HUES64 (cell line): Measurements from ENCODE around the gene EXT2.

Source experiments
- H3K27ac ChIP-seq: 2 replicates; pipeline ENCODE4 v1.7.0; 2013; ENCODE audit warnings: low read depth, low read length, inconsistent platforms
- H3K27me3 ChIP-seq: 2 replicates; pipeline ENCODE4 v1.6.1; 2013; ENCODE audit warnings: mild to moderate bottlenecking, low read length; ENCODE audit not compliant: insufficient read depth
- H3K36me3 ChIP-seq: 2 replicates; pipeline ENCODE4 v1.6.1; 2013; ENCODE audit warnings: mild to moderate bottlenecking, low read length; ENCODE audit not compliant: insufficient read depth
- H3K4me1 ChIP-seq: 2 replicates; pipeline ENCODE4 v1.6.1; 2013; ENCODE audit warnings: mild to moderate bottlenecking, low read length, moderate library complexity; ENCODE audit not compliant: insufficient read depth
- H3K4me3 ChIP-seq: 2 replicates; pipeline ENCODE4 v1.5.1; 2013; ENCODE audit warnings: mild to moderate bottlenecking, low read length, moderate library complexity
- H3K9ac ChIP-seq: 2 replicates; pipeline ENCODE4 v1.6.1; 2013; ENCODE audit warnings: mild to moderate bottlenecking, low read depth, low read length
- H3K9me3 ChIP-seq: 2 replicates; pipeline ENCODE4 v1.6.1; 2013; ENCODE audit warnings: low read depth, low read length; ENCODE audit not compliant: insufficient read depth
- WGBS: fragments of 150-250, 120-280 bp; methylation state at CpG from one replicate; pipeline ENCODE4 v1.1.7; 2013; ENCODE audit warnings: missing lambda C conversion rate; 5-methylcytosine and 5-hydroxymethylcytosine counted together

EXT2 gene

DNA sequence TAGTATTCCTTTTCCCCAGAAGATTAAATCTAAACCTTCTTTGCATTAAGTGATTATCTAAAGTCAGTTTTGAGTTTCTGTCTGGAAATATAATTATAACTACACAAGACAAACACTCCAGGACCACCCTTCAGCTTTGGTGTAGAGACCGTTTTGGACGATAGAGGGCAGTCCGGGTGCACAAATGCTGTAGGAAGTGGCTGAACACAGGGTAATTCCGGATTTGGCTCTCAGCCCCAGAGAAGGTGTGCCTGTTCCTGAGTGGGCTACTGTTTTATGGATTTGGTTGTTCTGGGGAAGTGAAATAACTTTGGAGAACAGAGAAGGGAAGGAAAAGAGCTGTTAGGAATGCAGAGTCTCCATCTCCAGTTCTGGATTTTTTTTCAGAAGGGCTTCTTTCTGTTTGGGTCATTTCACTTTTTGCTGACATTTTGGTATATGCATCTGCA, 14.8 kb downstream of the EXT2 start:
- H3K36me3 ChIP-seq = peaks cover 34% of the 10 kb centered on the region
- WGBS = 15% methylated on average over 4 of the region's 4 CpGs

DNA sequence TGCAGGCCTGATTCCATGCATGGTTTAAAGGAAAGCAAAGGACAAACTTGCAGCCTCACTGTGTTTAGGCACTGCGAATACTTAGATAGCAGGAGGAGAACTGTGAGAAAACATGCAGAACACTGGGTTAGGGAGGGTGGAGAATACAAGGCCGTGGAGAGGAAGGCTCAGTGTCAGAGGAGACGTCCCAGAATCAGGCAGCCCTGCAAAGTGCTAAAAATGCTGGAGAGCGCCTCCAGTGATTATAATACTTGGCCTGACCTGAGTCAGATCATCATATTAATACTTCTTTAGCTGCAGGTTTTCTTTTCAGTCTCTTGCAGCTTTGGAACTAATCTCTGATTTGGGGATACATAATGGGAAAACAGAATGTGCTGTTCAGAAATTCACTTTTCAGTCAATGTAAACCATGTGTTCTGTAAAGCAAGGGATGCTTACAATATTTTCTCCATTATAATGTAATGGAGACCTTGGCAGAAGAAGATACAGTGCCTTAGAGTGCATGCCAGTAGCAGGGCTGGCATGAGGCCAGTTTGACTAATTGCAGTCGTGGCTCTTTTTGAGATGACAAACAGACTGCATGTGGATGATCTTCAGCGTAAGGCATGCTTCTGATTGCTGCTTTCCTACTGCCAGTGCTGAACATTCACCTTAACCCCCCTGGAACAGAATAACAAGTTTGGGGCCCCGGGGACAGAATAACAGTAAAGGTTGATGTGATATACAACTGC, 16.8 kb downstream of the EXT2 start:
- no peaks in the 10 kb centered on the region for H3K9me3 ChIP-seq
- H3K36me3 ChIP-seq = peaks cover 48% of the 10 kb centered on the region
- H3K27ac ChIP-seq = no peak overlapping the region
- no peak overlapping the region for H3K4me3 ChIP-seq
- H3K27me3 ChIP-seq = no peaks in the 10 kb centered on the region
- peaks cover 8% of the 10 kb centered on the region; the same call in 1 of the 2 replicates for H3K4me1 ChIP-seq
- WGBS = 88% methylated on average over 6 of the region's 7 CpGs
- no peak overlapping the region for H3K9ac ChIP-seq

More for the DNA sequence above, 14.8 kb downstream of the EXT2 start:
- no peaks in the 10 kb centered on the region for H3K9me3 ChIP-seq
- peaks cover 8% of the 10 kb centered on the region; the same call in 1 of the 2 replicates for H3K4me1 ChIP-seq
- no peak overlapping the region for H3K27ac ChIP-seq
- no peak overlapping the region for H3K9ac ChIP-seq
- no peaks in the 10 kb centered on the region for H3K27me3 ChIP-seq
- H3K4me3 ChIP-seq = no peak overlapping the region

DNA sequence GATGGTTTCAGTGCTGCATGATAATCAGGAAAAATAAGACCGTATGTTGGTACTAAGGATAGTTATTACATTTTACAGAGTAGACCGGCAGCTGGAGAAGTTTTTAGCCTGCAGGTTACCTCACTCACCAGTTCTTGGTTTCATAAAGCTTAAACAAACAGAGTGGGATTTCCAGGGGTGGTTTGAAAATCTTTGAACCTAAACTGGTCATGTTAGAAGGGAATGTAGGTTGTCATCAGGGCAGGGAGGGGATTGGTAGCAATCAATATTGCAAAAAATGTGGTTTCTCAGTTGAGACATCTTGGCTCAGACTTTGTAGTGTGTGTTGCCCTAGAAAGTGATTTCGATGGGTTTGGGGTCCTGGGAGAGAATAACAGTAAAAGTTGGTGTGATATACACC, 17.5 kb downstream of the EXT2 start:
- WGBS = 94% methylated on average over 3 of the region's 3 CpGs
- Histone ChIP-seq H3K4me3 (no peak overlapping the region), H3K27ac (no peak overlapping the region), H3K4me1 (peaks cover 8% of the 10 kb centered on the region; the same call in 1 of the 2 replicates), H3K9ac (no peak overlapping the region), H3K27me3 (no peaks in the 10 kb centered on the region), H3K9me3 (no peaks in the 10 kb centered on the region), H3K36me3 (peaks cover 46% of the 10 kb centered on the region)

DNA sequence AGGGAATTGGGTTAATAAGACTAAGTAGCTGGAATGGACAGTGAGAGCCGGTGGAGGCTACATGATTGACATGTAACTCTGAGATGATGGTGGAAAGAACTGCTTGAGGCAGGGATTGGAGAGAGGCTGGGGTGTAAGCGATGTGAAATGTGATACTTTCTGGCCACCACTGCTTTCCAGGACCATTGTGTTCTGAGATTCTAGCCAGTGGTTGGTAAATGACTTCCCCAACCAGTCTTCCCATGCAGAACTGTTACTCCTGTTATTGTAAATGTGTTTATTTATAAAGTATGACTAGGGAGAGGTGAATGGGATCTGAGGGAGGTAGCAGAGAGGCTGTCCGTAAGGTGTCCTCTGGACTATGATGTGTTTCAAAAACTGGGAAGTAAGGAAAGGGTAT, 18.1 kb downstream of the EXT2 start:
- Histone ChIP-seq H3K27ac (no peak overlapping the region), H3K27me3 (no peaks in the 10 kb centered on the region), H3K9me3 (no peaks in the 10 kb centered on the region), H3K9ac (no peak overlapping the region), H3K36me3 (peaks cover 41% of the 10 kb centered on the region), H3K4me3 (no peak overlapping the region), H3K4me1 (peaks cover 8% of the 10 kb centered on the region; the same call in 1 of the 2 replicates)
- WGBS = 90% methylated on average over 3 of the region's 3 CpGs

DNA sequence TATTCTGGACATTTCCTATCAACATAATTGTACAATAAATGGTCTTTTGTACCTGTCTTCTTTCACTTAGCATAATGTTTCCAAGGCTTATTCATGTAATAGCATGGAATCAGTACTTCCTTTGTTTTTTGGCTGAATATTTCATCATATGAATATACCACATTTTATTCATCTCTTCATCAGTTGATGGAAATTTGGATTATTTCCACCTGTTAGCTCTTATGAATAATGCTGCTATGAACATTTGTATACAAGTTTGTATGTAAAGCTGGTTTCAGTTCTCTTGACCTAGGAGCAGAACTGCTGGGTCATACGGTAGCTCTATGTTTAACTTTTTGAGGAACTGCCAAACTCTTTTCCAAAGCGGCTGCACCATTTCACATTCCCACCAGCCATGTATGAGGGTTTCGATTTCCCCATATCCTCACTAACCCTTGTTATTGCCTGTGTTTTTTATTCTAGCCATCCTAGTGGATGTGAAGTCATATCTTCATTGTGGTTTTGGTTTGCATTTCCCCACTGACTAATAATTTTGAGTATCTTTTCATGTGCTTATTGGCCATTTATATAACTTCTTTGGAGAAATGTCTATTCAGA, 20.9 kb downstream of the EXT2 start:
- 97% methylated on average over 3 of the region's 3 CpGs for WGBS
- Histone ChIP-seq H3K9ac (no peak overlapping the region), H3K4me1 (peaks cover 8% of the 10 kb centered on the region; the same call in 1 of the 2 replicates), H3K27me3 (no peaks in the 10 kb centered on the region), H3K9me3 (no peaks in the 10 kb centered on the region), H3K27ac (no peak overlapping the region), H3K4me3 (no peak overlapping the region), H3K36me3 (peaks cover 39% of the 10 kb centered on the region)

DNA sequence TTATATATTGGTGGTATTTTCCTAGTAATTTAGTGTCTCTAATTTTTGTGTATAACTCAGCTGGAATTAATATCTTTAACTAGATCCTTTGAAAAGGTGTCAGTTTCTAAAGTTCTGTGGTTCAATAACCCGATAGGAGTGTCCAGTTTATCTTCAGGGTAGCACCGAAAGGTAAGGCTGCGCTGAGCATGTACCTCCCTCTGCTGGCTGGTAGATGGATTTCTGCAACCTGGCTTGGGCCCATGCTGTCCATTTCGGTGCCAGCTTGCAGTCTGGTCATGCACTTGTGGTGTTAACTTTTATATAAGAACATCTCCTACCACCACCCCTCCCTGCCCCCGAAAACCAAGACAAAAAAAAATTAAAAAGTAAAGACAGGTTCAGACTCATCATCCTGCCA, 24.7 kb downstream of the EXT2 start:
- Histone ChIP-seq H3K27me3 (no peaks in the 10 kb centered on the region), H3K36me3 (peaks cover 28% of the 10 kb centered on the region), H3K4me1 (no peaks in the 10 kb centered on the region), H3K9me3 (no peaks in the 10 kb centered on the region), H3K9ac (no peak overlapping the region), H3K4me3 (no peak overlapping the region), H3K27ac (no peak overlapping the region)
- 95% methylated on average over 5 of the region's 5 CpGs for WGBS

DNA sequence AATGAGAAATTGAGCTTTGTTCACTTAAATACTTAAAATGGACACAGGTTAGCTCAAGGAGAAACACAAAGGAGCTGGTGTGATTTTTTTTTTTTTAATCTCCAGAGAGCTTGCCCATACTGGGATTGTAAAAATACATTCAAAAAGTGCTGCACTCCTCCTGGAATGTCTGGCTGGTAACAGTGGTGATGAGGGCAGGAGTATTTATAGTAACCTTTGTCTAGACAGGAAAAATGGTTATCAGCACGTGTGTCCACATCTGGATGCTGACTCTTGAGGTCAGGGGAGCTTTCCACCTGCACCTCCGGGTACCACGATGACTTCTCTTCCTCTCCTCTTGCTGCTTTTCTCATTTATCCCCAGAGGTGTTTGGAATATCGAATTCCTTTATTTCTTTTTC, 30.1 kb downstream of the EXT2 start:
- no peaks in the 10 kb centered on the region for H3K9me3 ChIP-seq
- no peak overlapping the region for H3K4me3 ChIP-seq
- 98% methylated on average over 3 of the region's 4 CpGs for WGBS
- peaks cover 49% of the 10 kb centered on the region for H3K36me3 ChIP-seq
- no peaks in the 10 kb centered on the region for H3K4me1 ChIP-seq
- no peak overlapping the region for H3K9ac ChIP-seq
- no peak overlapping the region for H3K27ac ChIP-seq
- H3K27me3 ChIP-seq = no peaks in the 10 kb centered on the region

DNA sequence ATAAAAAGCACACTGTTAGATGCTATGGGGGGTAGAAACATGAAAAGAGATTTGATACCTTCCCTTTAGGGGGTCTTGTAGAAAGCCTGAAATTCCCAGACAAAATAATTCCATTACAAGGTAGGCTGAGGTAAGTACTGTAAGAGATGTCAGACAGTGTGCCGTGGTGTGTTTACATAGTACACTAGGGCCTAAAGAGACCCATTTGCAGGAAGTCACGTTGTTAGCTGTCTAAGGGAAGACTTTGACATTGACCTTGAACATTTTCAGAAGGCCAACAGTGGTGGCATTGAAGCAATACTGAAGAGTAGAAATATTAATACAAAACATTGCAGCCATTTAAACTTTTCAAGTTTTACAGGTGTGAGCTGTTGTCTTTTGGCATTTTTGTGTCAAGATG, 30.8 kb downstream of the EXT2 start:
- H3K36me3 ChIP-seq = peaks cover 54% of the 10 kb centered on the region
- H3K9ac ChIP-seq = no peak overlapping the region
- no peak overlapping the region for H3K4me3 ChIP-seq
- H3K9me3 ChIP-seq = no peaks in the 10 kb centered on the region
- H3K4me1 ChIP-seq = no peaks in the 10 kb centered on the region
- no peaks in the 10 kb centered on the region for H3K27me3 ChIP-seq
- H3K27ac ChIP-seq = no peak overlapping the region
- 96% methylated on average over 2 of the region's 2 CpGs for WGBS

DNA sequence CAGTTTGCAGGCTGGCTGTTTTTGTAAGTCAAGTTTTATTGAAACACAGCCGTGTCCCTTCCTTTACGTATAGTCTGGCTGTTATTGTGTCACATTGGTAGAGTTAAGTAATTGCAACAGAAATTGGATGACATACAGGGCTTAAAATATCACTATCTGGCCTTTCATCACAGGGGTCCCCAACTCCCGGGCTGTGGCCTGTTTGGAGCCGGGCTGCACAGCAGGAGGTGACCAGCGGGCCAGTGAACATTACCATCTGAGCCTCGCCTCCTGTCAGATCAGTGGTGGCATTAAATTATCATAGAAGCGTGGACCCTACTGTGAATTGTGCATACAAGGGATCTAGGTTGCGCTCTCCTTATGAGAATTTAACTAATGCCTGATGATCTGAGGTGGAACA, 31.7 kb downstream of the EXT2 start:
- no peak overlapping the region for H3K27ac ChIP-seq
- no peak overlapping the region for H3K4me3 ChIP-seq
- peaks cover 54% of the 10 kb centered on the region for H3K36me3 ChIP-seq
- no peak overlapping the region for H3K9ac ChIP-seq
- no peaks in the 10 kb centered on the region for H3K27me3 ChIP-seq
- WGBS = 91% methylated on average over 8 of the region's 8 CpGs
- no peaks in the 10 kb centered on the region for H3K9me3 ChIP-seq
- no peaks in the 10 kb centered on the region for H3K4me1 ChIP-seq

DNA sequence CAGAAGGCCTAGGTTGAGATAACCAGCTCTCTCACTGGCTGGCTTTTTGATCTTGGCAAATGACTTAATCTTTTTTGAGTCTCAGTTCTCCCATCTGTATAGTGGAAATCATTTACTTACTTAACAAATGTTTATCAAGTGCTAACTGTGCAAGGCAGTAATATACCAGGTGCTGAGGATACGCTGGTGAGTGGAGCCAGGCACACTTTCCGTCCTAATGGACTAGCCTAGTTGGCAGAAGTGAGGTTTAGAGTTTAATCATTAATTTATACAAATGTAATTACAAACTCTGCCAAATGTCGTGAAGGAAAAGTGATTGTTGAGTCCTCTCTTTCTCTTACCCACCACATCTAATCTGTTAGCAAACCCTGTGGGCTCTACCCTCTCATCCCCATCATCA, 33.3 kb downstream of the EXT2 start:
- H3K9me3 ChIP-seq = no peaks in the 10 kb centered on the region
- no peaks in the 10 kb centered on the region for H3K27me3 ChIP-seq
- no peak overlapping the region for H3K9ac ChIP-seq
- WGBS = 96% methylated on average over 3 of the region's 3 CpGs
- no peak overlapping the region for H3K27ac ChIP-seq
- no peak overlapping the region for H3K4me3 ChIP-seq
- H3K36me3 ChIP-seq = peaks cover 54% of the 10 kb centered on the region
- H3K4me1 ChIP-seq = peaks cover 3% of the 10 kb centered on the region

DNA sequence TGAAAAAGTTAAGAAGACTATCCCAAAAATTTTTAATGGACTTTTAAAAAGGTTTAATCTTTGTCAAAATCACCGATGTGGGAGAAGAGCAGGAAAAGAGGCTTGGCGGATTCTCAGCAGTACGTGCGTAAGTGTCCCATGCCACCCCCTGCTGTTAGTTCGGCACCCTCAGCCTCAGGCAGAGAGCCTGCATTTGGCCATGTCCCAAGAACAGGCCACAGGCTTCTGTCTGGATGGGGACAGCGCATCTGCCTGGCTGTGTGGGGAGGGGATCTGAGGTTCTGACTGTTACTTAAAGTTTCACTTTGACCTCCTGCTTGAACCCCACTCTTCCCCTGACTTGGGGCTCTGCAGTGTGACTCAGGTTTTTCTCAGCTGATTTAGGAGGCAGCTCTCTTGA, 35.3 kb downstream of the EXT2 start:
- WGBS = 90% methylated on average over 6 of the region's 6 CpGs
- Histone ChIP-seq H3K27me3 (no peaks in the 10 kb centered on the region), H3K4me1 (peaks cover 7% of the 10 kb centered on the region), H3K36me3 (peaks cover 44% of the 10 kb centered on the region), H3K27ac (no peak overlapping the region), H3K9me3 (no peaks in the 10 kb centered on the region), H3K4me3 (no peak overlapping the region), H3K9ac (no peak overlapping the region)
